ENCODE data around the gene CHRNA9.

- TF ChIP-seq, protein P1, sequence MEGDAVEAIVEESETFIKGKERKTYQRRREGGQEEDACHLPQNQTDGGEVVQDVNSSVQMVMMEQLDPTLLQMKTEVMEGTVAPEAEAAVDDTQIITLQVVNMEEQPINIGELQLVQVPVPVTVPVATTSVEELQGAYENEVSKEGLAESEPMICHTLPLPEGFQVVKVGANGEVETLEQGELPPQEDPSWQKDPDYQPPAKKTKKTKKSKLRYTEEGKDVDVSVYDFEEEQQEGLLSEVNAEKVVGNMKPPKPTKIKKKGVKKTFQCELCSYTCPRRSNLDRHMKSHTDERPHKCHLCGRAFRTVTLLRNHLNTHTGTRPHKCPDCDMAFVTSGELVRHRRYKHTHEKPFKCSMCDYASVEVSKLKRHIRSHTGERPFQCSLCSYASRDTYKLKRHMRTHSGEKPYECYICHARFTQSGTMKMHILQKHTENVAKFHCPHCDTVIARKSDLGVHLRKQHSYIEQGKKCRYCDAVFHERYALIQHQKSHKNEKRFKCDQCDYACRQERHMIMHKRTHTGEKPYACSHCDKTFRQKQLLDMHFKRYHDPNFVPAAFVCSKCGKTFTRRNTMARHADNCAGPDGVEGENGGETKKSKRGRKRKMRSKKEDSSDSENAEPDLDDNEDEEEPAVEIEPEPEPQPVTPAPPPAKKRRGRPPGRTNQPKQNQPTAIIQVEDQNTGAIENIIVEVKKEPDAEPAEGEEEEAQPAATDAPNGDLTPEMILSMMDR (IDR thresholded peaks at IDR 0.05), result peak; percentile 97
- no peak for TF ChIP-seq ZFX (IDR thresholded peaks at IDR 0.05; ENCODE audit: borderline replicate concordance)
These were observed 9.6 kb upstream of the CHRNA9 start for GRCh38 chr4:40325406-40326019.

Measured in 22Rv1 (cell line).